Activated T-cell treated with anti-CD3 and anti-CD28 coated beads for 24 hours (primary cell): ENCODE measurements around the gene CDKN3.
"Not testable (repeated sequence)": the region's sequence is repeated elsewhere in the genome, so short reads cannot be mapped to it uniquely, and the experiment has no call there.

Source experiments
- DNase-seq: peaks from one replicate; pipeline ENCODE4 v3.0.0-alpha.2; 2020; ENCODE audit warnings: low read depth

The CDKN3 gene

GRCh38 chr14:54424479-54424901 lies 27.7 kb downstream of the CDKN3 start:
- DNase-seq, result no peak

DNA sequence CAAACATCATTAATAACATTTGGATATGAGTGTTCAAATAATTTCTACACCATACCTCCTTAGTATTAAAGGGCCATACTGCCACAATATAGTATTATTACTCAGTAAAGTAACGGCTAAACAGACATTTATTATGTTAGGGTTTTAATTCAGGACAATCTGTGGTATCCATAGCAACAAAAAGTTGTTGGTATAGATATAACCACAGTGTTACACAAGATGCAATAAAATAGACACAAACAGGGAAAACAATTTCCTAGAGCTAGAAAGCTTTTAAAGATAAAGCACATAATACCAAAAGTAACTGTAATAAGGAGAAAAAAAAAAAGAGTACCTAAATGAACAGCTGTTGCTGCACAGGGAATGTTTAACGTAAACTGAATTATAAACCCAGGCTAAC lies 28.3 kb downstream of the CDKN3 start:
- DNase-seq, result no peak

- DNase-seq, result no peak
Observed at GRCh38 chr14:54425537-54426274, 28.9 kb downstream of the CDKN3 start.

- DNase-seq, result no peak
Observed at GRCh38 chr14:54427871-54428270, 31.1 kb downstream of the CDKN3 start.

- no peak for DNase-seq
Observed at GRCh38 chr14:54428527-54428926, 31.7 kb downstream of the CDKN3 start.

- no peak for DNase-seq
Observed at GRCh38 chr14:54435500-54435981, 38.7 kb downstream of the CDKN3 start.

- not testable (repeated sequence) for DNase-seq
Observed at GRCh38 chr14:54437954-54438353, 41.1 kb downstream of the CDKN3 start.

GRCh38 chr14:54438703-54439102 lies 41.9 kb downstream of the CDKN3 start:
- DNase-seq, result no peak

DNA sequence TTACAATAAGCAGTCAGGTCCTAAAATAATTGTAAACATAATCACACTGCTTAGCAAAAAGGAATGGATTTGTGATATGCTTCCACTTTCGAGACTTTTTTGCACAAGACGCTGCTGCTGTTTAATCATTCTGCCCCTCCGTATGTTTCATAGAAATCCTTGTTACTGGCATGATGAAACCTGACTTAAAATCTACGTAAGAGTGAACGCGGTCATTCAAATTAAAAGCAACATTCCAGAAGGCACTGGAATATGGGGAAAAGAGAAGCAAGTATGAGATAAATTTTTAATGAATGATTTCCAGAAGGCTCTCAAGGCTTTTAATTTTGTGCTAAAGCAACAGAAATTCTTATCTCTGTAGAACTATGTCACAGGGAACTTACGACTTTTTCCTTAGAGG lies 43.2 kb downstream of the CDKN3 start:
- DNase-seq, result no peak

DNA sequence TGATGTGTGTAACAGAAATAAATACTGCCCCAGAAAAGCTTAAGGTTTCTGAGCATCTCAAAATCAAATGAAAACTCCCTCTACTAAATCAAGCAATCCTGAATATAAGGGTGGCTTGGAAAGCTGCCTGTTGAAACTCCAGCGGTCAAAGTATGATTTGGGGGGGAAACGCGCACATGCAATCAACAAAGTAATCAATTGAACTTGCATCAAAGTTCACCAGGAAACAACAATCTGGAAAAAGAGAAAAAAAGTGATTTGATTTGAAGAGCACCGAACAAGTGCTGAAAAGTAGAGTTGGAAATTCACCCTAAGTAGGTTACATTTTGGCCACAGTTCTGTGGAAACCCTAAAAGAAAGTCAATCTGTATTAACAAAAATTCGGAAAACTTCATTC lies 43.7 kb downstream of the CDKN3 start:
- no peak for DNase-seq

DNA sequence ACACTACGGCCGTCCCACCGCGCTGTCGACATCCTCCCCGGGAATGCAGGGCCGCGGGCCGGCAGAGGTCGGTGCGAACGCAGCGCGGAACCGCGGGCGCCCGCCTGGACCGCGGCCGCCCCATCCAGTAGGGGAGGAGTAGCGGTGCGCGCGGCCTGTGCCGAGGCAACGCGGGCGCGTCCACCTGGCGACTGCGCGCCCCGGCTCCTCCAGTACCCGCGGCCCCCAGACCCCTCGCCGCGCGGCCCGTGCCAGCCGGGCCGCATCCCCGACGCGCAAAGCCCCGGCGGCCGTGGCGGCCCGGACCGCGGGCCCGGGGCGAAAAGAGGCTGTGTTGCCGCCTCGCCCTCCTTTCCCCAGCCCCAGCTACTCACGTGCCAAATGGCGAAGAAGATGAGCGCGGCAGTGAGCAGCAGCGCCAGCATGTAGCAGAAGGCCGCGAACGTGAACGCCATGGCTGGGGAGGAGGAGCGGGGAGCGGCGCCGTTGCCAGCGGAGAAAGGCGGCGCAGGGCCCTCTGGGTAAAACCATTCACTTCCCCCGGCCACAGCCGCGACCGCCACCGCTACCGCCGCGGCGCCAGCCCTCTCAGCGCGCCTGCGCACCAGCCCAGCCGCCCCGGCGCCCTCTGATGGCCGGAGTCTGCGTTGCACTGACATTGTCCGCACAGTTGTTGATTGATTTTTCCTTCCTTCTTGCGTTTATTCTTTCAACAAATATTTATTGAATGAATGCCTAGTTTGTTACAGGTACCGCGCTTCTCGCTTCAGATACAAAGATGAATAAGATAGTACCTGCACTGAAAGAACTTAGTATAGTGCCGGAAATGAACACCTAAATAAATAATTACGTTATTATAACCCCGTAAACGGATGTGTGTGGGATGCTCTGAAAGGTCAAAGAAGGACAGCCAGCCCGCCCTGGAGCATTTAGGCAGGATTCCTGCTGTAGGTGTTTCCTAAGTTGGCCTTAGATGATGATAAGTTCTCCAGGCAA lies 44.4 kb downstream of the CDKN3 start, which contains the start of gene CNIH1:
Gene CNIH1 (minus strand): TSS at position 502 of the 996 bp plus-strand sequence. CDS start 47 bp downstream, at position 455.
- peak; percentile 93 for DNase-seq

GRCh38 chr14:54442961-54443360 lies 46.2 kb downstream of the CDKN3 start:
- DNase-seq, result not testable (repeated sequence)

- no peak for DNase-seq
Observed at GRCh38 chr14:54443981-54444380, 47.2 kb downstream of the CDKN3 start.

GRCh38 chr14:54444681-54445080 lies 47.9 kb downstream of the CDKN3 start:
- no peak for DNase-seq

GRCh38 chr14:54446161-54446693 lies 49.4 kb downstream of the CDKN3 start:
- no peak for DNase-seq

GRCh38 chr14:54447231-54447692 lies 50.5 kb downstream of the CDKN3 start:
- DNase-seq, result no peak

DNA sequence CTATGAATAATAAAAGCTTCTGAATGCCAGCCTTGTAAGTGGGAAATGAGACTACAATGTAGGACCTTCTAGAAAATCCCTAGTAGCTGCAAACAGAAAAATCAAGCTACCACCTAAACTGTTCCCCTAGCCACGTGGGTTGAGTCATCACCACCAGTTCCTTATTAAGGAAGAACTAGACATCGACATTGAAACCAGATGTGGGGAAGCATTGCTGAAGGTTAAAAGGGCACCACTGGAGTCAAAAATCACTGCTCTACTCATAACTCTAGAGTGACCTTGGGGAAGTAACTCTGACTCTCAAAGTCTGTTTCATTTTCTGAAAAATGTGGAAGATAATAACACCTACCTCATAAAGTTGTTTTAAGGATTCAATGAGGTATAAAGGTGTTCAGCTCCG lies 53.7 kb downstream of the CDKN3 start:
- DNase-seq, result no peak

DNA sequence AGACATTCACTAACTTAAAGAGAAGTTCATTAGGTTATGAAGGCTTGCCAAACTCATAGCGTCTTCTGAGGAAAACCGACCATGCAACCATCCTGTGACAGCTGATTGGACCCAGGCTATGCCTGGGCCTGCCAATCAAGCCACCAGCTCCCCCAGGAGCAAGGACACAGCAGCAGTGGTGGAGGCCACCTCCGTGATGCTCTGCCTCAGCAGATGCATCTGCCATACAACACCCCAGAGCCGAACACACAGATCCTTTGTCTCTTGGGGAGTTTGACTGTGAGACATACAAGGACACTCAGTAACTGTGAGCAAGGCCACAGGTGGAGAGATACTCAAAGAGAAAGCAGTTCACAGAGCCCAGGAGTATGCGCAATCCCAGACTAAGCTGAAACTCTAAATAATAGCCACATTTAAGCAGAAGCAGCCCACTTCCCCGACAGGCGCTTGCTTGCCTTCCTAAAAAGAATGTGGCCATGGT lies 54.4 kb downstream of the CDKN3 start:
- DNase-seq, result no peak

DNA sequence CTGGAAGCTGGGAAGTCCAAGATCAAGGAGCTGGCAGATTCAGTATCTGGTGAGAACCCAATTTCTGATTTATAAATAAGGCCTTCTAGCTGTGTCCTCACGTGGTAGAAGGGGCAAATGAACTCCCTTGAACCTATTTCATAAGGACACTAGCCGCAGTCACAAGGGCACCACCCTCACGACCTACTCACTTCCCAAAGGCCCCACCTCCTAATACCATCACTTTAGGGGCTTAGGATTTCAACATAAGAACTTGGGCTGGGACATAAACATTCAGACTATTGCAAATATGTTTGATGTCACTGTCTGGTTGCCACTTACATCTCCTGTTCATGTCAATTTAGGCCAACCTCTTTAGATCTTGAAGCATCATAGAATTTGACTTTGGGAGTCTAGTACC lies 55.2 kb downstream of the CDKN3 start:
- DNase-seq, result no peak

GRCh38 chr14:54453252-54453651 lies 56.4 kb downstream of the CDKN3 start:
- DNase-seq, result no peak

- not testable (repeated sequence) for DNase-seq
Observed at GRCh38 chr14:54453990-54454389, 57.2 kb downstream of the CDKN3 start.

DNA sequence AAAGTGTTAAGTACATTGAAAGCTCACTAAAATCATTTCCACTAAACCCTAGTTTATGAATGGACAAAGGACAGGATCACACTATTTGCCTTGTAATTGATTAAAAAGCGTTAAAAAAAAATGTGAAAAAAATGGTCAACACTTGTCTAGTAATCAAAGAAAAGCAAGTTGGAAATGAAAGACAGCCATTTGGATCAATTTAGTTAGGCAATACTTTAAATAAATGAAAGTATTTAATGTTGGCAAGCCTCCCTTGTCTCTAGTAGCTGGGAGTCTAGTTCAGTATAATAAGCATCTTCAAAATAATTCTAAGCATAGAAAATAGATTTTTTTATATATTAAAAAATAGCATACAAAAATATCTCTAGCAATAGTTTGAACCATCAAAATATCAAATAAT lies 58.6 kb downstream of the CDKN3 start:
- no peak for DNase-seq
